Activated CD4-positive, alpha-beta T cell treated with anti-CD3 and anti-CD28 coated beads for 36 hours (primary cell): Measurements from ENCODE around the gene ADARB2. TPM values are rescaled to one million over a fixed set of nuclear protein-coding genes. Genes with fewer than 3 reads are reported as not detected.

Source experiments
- ATAC-seq: fragments of 200-7000 bp; cut with Tn5 transposase; one replicate; pipeline ENCODE4 v1.10.0; 2021; ENCODE audit warnings: mild to moderate bottlenecking, moderate library complexity
- CTCF ChIA-PET: fragments of 350-600 bp; sonication (Branson Sonifier 250); formaldehyde crosslinking; loops from one replicate; lab custom pipeline; 2021; ENCODE audit warnings: antibody characterized with exemption; lab: Charles Lee
- POLR2A ChIA-PET: fragments of 350-600 bp; sonication (Branson Sonifier 250); formaldehyde crosslinking; loops from one replicate; lab custom pipeline; 2021; ENCODE audit warnings: antibody characterized with exemption, inconsistent platforms; lab: Charles Lee
- DNase-seq: peaks from one replicate; pipeline ENCODE4 v3.0.0-alpha.2; 2020
- H3K27ac Mint-ChIP-seq: one replicate; pipeline ENCODE4 v1.8.0; 2021; ENCODE audit warnings: mixed read lengths
- H3K27me3 Mint-ChIP-seq: one replicate; pipeline ENCODE4 v1.8.0; 2021; ENCODE audit warnings: mixed read lengths
- H3K36me3 Mint-ChIP-seq: one replicate; pipeline ENCODE4 v1.8.0; 2021; ENCODE audit warnings: low read depth, mixed read lengths
- H3K4me1 Mint-ChIP-seq: one replicate; pipeline ENCODE4 v1.8.0; 2021; ENCODE audit warnings: mixed read lengths
- H3K4me3 Mint-ChIP-seq: one replicate; pipeline ENCODE4 v1.8.0; 2021; ENCODE audit warnings: mild to moderate bottlenecking, moderate library complexity, mixed read lengths
- H3K9me3 Mint-ChIP-seq: one replicate; pipeline ENCODE4 v1.8.0; 2021; ENCODE audit warnings: low read depth, mixed read lengths
- intact Hi-C, 2 experiments: fragments of 100-400 bp; cut with DNase I in 1 of 2; cut with micrococcal nuclease in 1 of 2; formaldehyde crosslinking; loops; one replicate each; pipeline versions ENCODE4 v1.14.2 to v1.15.1; 2022 to 2024; cut with DNase I, micrococcal nuclease
- total RNA-seq, 2 experiments: library from RNA; stranded (reverse); gene quantifications; one replicate each; pipeline ENCODE4 v1.2.3, GENCODE V29; 2021

Gene ADARB2
- total RNA-seq, 2 experiments from 2014 or later: not detected

DNA sequence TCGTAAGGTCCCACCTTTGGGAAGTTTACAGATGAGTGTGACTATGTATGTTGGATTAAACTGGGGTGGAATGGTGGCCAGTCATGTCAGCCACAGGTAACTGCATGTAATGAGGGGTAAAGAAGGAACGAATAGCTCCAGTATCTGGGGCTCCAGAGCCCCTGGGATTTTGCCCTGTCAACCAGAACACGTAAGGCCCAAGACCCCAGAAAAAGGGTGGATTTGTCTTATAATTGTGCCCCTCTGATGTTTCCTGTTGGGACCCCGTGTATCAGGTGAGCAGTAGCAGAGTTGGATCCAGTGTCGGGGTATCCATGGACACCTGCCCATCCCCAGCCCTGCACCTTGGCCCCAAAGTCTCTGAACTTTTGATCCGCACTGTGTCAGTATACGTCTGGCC lies 76.9 kb downstream of the ADARB2 start:
- H3K36me3 Mint-ChIP-seq: no peaks in the 10 kb centered on the region
- ATAC-seq (no peak), DNase-seq (no peak)
- intact Hi-C loops: no loop called here
- no peaks in the 10 kb centered on the region for H3K4me1 Mint-ChIP-seq
- H3K27ac Mint-ChIP-seq: no peak overlapping the region
- no peaks in the 10 kb centered on the region for H3K9me3 Mint-ChIP-seq
- H3K27me3 Mint-ChIP-seq: peaks cover 15% of the 10 kb centered on the region
- POLR2A ChIA-PET: no interaction called here
- no peak overlapping the region for H3K4me3 Mint-ChIP-seq
- CTCF ChIA-PET: no interaction called here

GRCh38 chr10:1659221-1659791 lies 78.0 kb downstream of the ADARB2 start:
- no peaks in the 10 kb centered on the region for H3K36me3 Mint-ChIP-seq
- ATAC-seq: no peak
- no peak overlapping the region for H3K4me3 Mint-ChIP-seq
- intact Hi-C loops: no loop called here
- H3K27me3 Mint-ChIP-seq: peaks cover 15% of the 10 kb centered on the region
- POLR2A ChIA-PET: no interaction called here
- CTCF ChIA-PET: no interaction called here
- H3K4me1 Mint-ChIP-seq: no peaks in the 10 kb centered on the region
- no peak for DNase-seq
- H3K27ac Mint-ChIP-seq: no peak overlapping the region
- H3K9me3 Mint-ChIP-seq: no peaks in the 10 kb centered on the region

- DNase-seq (no peak), ATAC-seq (no peak)
- Mint-ChIP-seq H3K27ac (no peak overlapping the region), H3K4me1 (no peaks in the 10 kb centered on the region), H3K9me3 (no peaks in the 10 kb centered on the region), H3K27me3 (peaks cover 15% of the 10 kb centered on the region), H3K4me3 (no peak overlapping the region), H3K36me3 (no peaks in the 10 kb centered on the region)
- intact Hi-C loops: no loop called here
- ChIA-PET POLR2A (no interaction called here), CTCF (no interaction called here)
These were observed 78.7 kb downstream of the ADARB2 start for GRCh38 chr10:1658658-1659057.

DNA sequence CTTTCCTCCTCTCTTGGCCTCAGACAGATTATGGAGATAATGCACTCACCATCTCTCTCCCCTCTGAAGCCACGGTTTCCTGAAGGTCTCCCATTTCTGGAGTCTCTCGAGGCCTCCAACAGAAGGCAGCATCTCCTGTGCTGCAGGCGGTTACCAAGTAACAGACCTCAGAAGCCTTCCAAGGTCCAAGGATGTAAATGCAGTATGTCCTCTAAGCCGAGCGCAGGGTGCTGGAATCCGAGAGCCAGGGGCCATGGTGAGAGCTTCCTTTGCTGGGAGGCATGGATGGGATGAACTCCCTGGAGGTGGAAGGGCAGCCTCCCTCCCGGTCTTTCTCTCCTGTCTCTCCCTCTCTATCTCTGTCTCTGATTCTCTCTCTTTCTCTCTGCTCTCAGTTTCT lies 79.8 kb downstream of the ADARB2 start:
- Mint-ChIP-seq H3K4me3 (no peak overlapping the region), H3K27me3 (peaks cover 11% of the 10 kb centered on the region), H3K4me1 (no peaks in the 10 kb centered on the region), H3K9me3 (no peaks in the 10 kb centered on the region), H3K27ac (no peak overlapping the region), H3K36me3 (no peaks in the 10 kb centered on the region)
- ChIA-PET POLR2A (no interaction called here), CTCF (no interaction called here)
- no peak for DNase-seq
- intact Hi-C loops: no loop called here
- no peak for ATAC-seq

DNA sequence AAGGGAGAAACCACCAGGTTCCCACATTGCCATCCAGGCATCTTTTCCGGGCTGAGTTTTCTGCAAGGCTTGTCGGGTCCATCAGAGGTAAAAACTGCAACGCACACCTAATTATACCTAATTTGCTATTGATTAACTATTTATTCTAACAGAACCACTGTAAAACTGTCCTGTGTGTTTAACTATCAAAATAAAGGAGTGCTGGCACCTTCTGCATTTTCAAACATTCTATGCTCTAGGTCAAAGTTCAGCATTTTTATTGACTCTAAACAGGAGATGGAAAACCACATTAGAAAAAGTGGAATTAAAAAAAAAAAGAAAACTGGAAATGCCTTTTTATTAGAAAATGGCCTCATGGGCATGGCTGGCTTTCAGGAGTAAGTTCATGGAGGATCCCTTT lies 82.0 kb downstream of the ADARB2 start:
- Mint-ChIP-seq H3K27ac (no peak overlapping the region), H3K9me3 (no peaks in the 10 kb centered on the region), H3K36me3 (no peaks in the 10 kb centered on the region), H3K4me1 (no peaks in the 10 kb centered on the region), H3K27me3 (peaks cover 6% of the 10 kb centered on the region), H3K4me3 (no peak overlapping the region)
- DNase-seq: no peak
- POLR2A ChIA-PET: no interaction called here
- no peak for ATAC-seq
- intact Hi-C loops: no loop called here
- CTCF ChIA-PET: no interaction called here

DNA sequence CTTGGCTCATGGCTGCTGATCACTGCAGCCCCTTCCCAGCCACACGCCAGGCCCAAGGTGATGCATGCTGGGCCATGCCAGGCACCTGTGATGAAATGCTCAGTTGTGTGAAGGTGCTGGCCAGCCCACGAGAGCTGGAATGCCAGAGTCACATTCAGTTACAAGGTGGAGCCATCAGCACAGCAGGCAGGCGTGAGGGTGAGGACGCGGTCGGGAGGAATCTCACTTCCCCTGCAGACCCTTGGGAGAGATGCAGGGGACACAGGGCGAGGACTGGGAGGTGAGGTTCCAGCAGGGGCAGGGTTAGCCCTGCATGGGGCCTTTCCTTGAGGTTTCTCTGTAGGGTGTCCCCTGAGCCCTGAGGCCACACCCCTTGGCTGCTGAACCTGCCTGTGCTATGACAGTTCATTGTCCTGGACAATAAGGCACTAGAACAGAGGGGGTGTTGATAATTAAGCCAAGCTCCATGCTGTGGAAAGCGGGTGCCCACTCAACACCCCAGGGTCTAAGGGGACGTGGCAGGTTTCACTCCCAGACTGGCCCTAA lies 82.4 kb downstream of the ADARB2 start:
- DNase-seq (no peak), ATAC-seq (no peak)
- H3K36me3 Mint-ChIP-seq: no peaks in the 10 kb centered on the region
- no peak overlapping the region for H3K4me3 Mint-ChIP-seq
- peaks cover 6% of the 10 kb centered on the region for H3K27me3 Mint-ChIP-seq
- CTCF ChIA-PET: no interaction called here
- H3K9me3 Mint-ChIP-seq: no peaks in the 10 kb centered on the region
- POLR2A ChIA-PET: no interaction called here
- intact Hi-C loops: no loop called here
- H3K27ac Mint-ChIP-seq: no peak overlapping the region
- H3K4me1 Mint-ChIP-seq: no peaks in the 10 kb centered on the region

DNA sequence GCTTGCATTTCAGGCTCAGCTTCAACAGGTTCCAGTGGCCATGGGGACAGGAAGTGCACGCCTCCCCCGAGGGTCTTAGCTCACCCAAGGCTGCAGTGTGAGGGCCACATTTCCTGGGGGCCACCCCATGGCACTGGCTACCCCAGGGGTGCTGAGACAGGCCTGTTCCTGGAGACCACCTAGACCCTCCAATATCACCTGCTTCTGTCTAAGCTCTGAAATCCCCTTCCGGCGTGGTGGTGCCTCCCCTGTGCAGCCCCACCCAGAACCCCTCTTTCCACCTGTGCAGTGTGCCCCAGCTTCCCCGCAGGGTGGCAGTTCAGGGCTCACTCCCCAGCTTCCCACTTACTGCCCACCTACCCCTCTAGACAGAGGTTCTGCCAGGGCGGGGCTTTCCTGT lies 83.1 kb downstream of the ADARB2 start:
- CTCF ChIA-PET: no interaction called here
- H3K27ac Mint-ChIP-seq: no peak overlapping the region
- DNase-seq: no peak
- peaks cover 8% of the 10 kb centered on the region for H3K27me3 Mint-ChIP-seq
- intact Hi-C loops: no loop called here
- no peak for ATAC-seq
- no peaks in the 10 kb centered on the region for H3K9me3 Mint-ChIP-seq
- POLR2A ChIA-PET: no interaction called here
- no peaks in the 10 kb centered on the region for H3K36me3 Mint-ChIP-seq
- H3K4me1 Mint-ChIP-seq: no peaks in the 10 kb centered on the region
- no peak overlapping the region for H3K4me3 Mint-ChIP-seq

GRCh38 chr10:1653321-1653720 lies 84.0 kb downstream of the ADARB2 start:
- ChIA-PET CTCF (no interaction called here), POLR2A (no interaction called here)
- Mint-ChIP-seq H3K36me3 (no peaks in the 10 kb centered on the region), H3K4me1 (no peaks in the 10 kb centered on the region), H3K9me3 (no peaks in the 10 kb centered on the region), H3K27me3 (peaks cover 9% of the 10 kb centered on the region), H3K27ac (no peak overlapping the region), H3K4me3 (no peak overlapping the region)
- DNase-seq (no peak), ATAC-seq (no peak)
- intact Hi-C loops: no loop called here

GRCh38 chr10:1652151-1652550 lies 85.2 kb downstream of the ADARB2 start:
- peaks cover 2% of the 10 kb centered on the region for H3K27me3 Mint-ChIP-seq

GRCh38 chr10:1651270-1651966 lies 85.9 kb downstream of the ADARB2 start:
- no peak overlapping the region for H3K27ac Mint-ChIP-seq
- no peaks in the 10 kb centered on the region for H3K36me3 Mint-ChIP-seq
- ChIA-PET POLR2A (interaction anchor here (0.6 kb wide), 1 partner anchor 231 kb away, joined by 3 read pairs; no protein-coding TSS in a partner anchor), CTCF (no interaction called here)
- H3K4me3 Mint-ChIP-seq: no peak overlapping the region
- H3K4me1 Mint-ChIP-seq: no peaks in the 10 kb centered on the region
- intact Hi-C loops: no loop called here
- H3K27me3 Mint-ChIP-seq: peaks cover 2% of the 10 kb centered on the region
- H3K9me3 Mint-ChIP-seq: no peaks in the 10 kb centered on the region
- DNase-seq: no peak
- no peak for ATAC-seq

More at GRCh38 chr10:1652151-1652550, 85.2 kb downstream of the ADARB2 start:
- H3K4me1 Mint-ChIP-seq: no peaks in the 10 kb centered on the region
- H3K27ac Mint-ChIP-seq: no peak overlapping the region
- no peak for ATAC-seq
- H3K4me3 Mint-ChIP-seq: no peak overlapping the region
- no peak for DNase-seq
- POLR2A ChIA-PET: interaction anchor here (0.6 kb wide), 1 partner anchor 231 kb away, joined by 3 read pairs; no protein-coding TSS in a partner anchor
- intact Hi-C loops: no loop called here
- H3K9me3 Mint-ChIP-seq: no peaks in the 10 kb centered on the region
- CTCF ChIA-PET: no interaction called here
- no peaks in the 10 kb centered on the region for H3K36me3 Mint-ChIP-seq

- Mint-ChIP-seq H3K4me3 (no peak overlapping the region), H3K4me1 (no peaks in the 10 kb centered on the region), H3K27ac (no peak overlapping the region), H3K27me3 (peaks cover 4% of the 10 kb centered on the region), H3K36me3 (no peaks in the 10 kb centered on the region), H3K9me3 (no peaks in the 10 kb centered on the region)
- no peak for DNase-seq
- intact Hi-C loops: no loop called here
- ChIA-PET POLR2A (no interaction called here), CTCF (no interaction called here)
- no peak for ATAC-seq
These were observed 86.6 kb downstream of the ADARB2 start for GRCh38 chr10:1650542-1651269.
